ENCODE results near the gene RAB33B.

The RAB33B gene

GRCh38 chr4:139511320-139511719, 57.4 kb downstream of the RAB33B start:
- no peak overlapping the region for H3K56ac ChIP-seq (ENCODE audit: low read length)
- H3K23ac ChIP-seq (ENCODE audit: low read length): no peak overlapping the region
- no CpG with 5 or more reads among the region's 10 CpGs for WGBS (ENCODE audit: extremely low coverage, insufficient coverage, low lambda C conversion rate)
- no peak overlapping the region for H3K4me3 ChIP-seq (ENCODE audit: low read length)
- H4K8ac ChIP-seq (ENCODE audit: low read depth, low read length): no peak overlapping the region
- H2AK5ac ChIP-seq (ENCODE audit: low read length): no peak overlapping the region
- no peaks in the 10 kb centered on the region for H3K79me1 ChIP-seq (ENCODE audit: low read length)
- no peak overlapping the region for H3K4me2 ChIP-seq (ENCODE audit: low read length)
- H3K4ac ChIP-seq (ENCODE audit: low read depth, low read length): no peak overlapping the region
- no peaks in the 10 kb centered on the region for H3K79me2 ChIP-seq (ENCODE audit: control insufficient read depth, insufficient read depth, low read length)
- H4K5ac ChIP-seq (ENCODE audit: low read length): no peak overlapping the region
- no peak overlapping the region for H3K18ac ChIP-seq (ENCODE audit: low read length)
- no peak overlapping the region for H3K9ac ChIP-seq (ENCODE audit: low read length)
- no peaks in the 10 kb centered on the region for H3K4me1 ChIP-seq (ENCODE audit: control insufficient read depth, low read depth, low read length)
- peaks cover 3% of the 10 kb centered on the region for H3K36me3 ChIP-seq (ENCODE audit: control insufficient read depth, insufficient read depth, low read length)
- peak; percentile 24 for DNase-seq
- no peak overlapping the region for H3K27ac ChIP-seq (ENCODE audit: low read depth, low read length)
- H2BK120ac ChIP-seq (ENCODE audit: low read depth, low read length): no peak overlapping the region
- no peak overlapping the region for H2BK15ac ChIP-seq (replicated peaks; ENCODE audit: low read depth)
- no peak overlapping the region for H2BK5ac ChIP-seq (ENCODE audit: low read length)
- H3K27me3 ChIP-seq (ENCODE audit: insufficient read depth, low read length, poor library complexity): no peaks in the 10 kb centered on the region

- Histone ChIP-seq H3K36me3 (ENCODE audit: control insufficient read depth, insufficient read depth, low read length) (peaks cover 6% of the 10 kb centered on the region), H3K79me1 (ENCODE audit: low read length) (no peaks in the 10 kb centered on the region), H2BK15ac (replicated peaks; ENCODE audit: low read depth) (no peak overlapping the region), H2AK5ac (ENCODE audit: low read length) (no peak overlapping the region), H2BK5ac (ENCODE audit: low read length) (no peak overlapping the region), H3K4ac (ENCODE audit: low read depth, low read length) (no peak overlapping the region), H3K4me2 (ENCODE audit: low read length) (no peak overlapping the region), H3K79me2 (ENCODE audit: control insufficient read depth, insufficient read depth, low read length) (no peaks in the 10 kb centered on the region), H4K5ac (ENCODE audit: low read length) (no peak overlapping the region), H3K18ac (ENCODE audit: low read length) (no peak overlapping the region), H3K4me3 (ENCODE audit: low read length) (no peak overlapping the region), H3K9ac (ENCODE audit: low read length) (no peak overlapping the region), H3K56ac (ENCODE audit: low read length) (no peak overlapping the region), H4K8ac (ENCODE audit: low read depth, low read length) (no peak overlapping the region), H3K23ac (ENCODE audit: low read length) (no peak overlapping the region), H3K4me1 (ENCODE audit: control insufficient read depth, low read depth, low read length) (no peaks in the 10 kb centered on the region), H2BK120ac (ENCODE audit: low read depth, low read length) (no peak overlapping the region), H3K27ac (ENCODE audit: low read depth, low read length) (no peak overlapping the region), H3K27me3 (ENCODE audit: insufficient read depth, low read length, poor library complexity) (no peaks in the 10 kb centered on the region)
- peak; percentile 42 for DNase-seq
- no CpG with 5 or more reads among the region's 8 CpGs for WGBS (ENCODE audit: extremely low coverage, insufficient coverage, low lambda C conversion rate)
Measured at GRCh38 chr4:139514382-139515059, 60.6 kb downstream of the RAB33B start.

- Histone ChIP-seq H3K4me2 (ENCODE audit: low read length) (no peak overlapping the region), H3K36me3 (ENCODE audit: control insufficient read depth, insufficient read depth, low read length) (peaks cover 4% of the 10 kb centered on the region), H4K8ac (ENCODE audit: low read depth, low read length) (no peak overlapping the region), H3K9ac (ENCODE audit: low read length) (no peak overlapping the region), H3K27me3 (ENCODE audit: insufficient read depth, low read length, poor library complexity) (no peaks in the 10 kb centered on the region), H4K5ac (ENCODE audit: low read length) (no peak overlapping the region), H3K79me2 (ENCODE audit: control insufficient read depth, insufficient read depth, low read length) (no peaks in the 10 kb centered on the region), H3K4me3 (ENCODE audit: low read length) (no peak overlapping the region), H3K18ac (ENCODE audit: low read length) (no peak overlapping the region), H2AK5ac (ENCODE audit: low read length) (no peak overlapping the region), H3K56ac (ENCODE audit: low read length) (no peak overlapping the region), H3K4ac (ENCODE audit: low read depth, low read length) (no peak overlapping the region), H3K23ac (ENCODE audit: low read length) (no peak overlapping the region), H2BK5ac (ENCODE audit: low read length) (no peak overlapping the region), H3K79me1 (ENCODE audit: low read length) (no peaks in the 10 kb centered on the region), H3K4me1 (ENCODE audit: control insufficient read depth, low read depth, low read length) (no peaks in the 10 kb centered on the region), H2BK15ac (replicated peaks; ENCODE audit: low read depth) (no peak overlapping the region), H3K27ac (ENCODE audit: low read depth, low read length) (no peak overlapping the region), H2BK120ac (ENCODE audit: low read depth, low read length) (no peak overlapping the region)
- WGBS (ENCODE audit: extremely low coverage, insufficient coverage, low lambda C conversion rate): no CpG with 5 or more reads among the region's 4 CpGs
- no peak for DNase-seq
Measured at GRCh38 chr4:139515531-139515958, 61.6 kb downstream of the RAB33B start.

- Histone ChIP-seq H3K4me3 (ENCODE audit: low read length) (no peak overlapping the region), H3K23ac (ENCODE audit: low read length) (no peak overlapping the region), H2BK5ac (ENCODE audit: low read length) (no peak overlapping the region), H3K27ac (ENCODE audit: low read depth, low read length) (no peak overlapping the region), H3K9ac (ENCODE audit: low read length) (no peak overlapping the region), H2BK120ac (ENCODE audit: low read depth, low read length) (no peak overlapping the region), H3K4me1 (ENCODE audit: control insufficient read depth, low read depth, low read length) (no peaks in the 10 kb centered on the region), H2BK15ac (replicated peaks; ENCODE audit: low read depth) (no peak overlapping the region), H3K4me2 (ENCODE audit: low read length) (no peak overlapping the region), H3K79me2 (ENCODE audit: control insufficient read depth, insufficient read depth, low read length) (no peaks in the 10 kb centered on the region), H3K27me3 (ENCODE audit: insufficient read depth, low read length, poor library complexity) (no peaks in the 10 kb centered on the region), H3K79me1 (ENCODE audit: low read length) (no peaks in the 10 kb centered on the region), H4K8ac (ENCODE audit: low read depth, low read length) (no peak overlapping the region), H3K36me3 (ENCODE audit: control insufficient read depth, insufficient read depth, low read length) (peaks cover 2% of the 10 kb centered on the region), H3K18ac (ENCODE audit: low read length) (no peak overlapping the region), H4K5ac (ENCODE audit: low read length) (no peak overlapping the region), H3K56ac (ENCODE audit: low read length) (no peak overlapping the region), H3K4ac (ENCODE audit: low read depth, low read length) (no peak overlapping the region), H2AK5ac (ENCODE audit: low read length) (no peak overlapping the region)
- no peak for DNase-seq
- WGBS (ENCODE audit: extremely low coverage, insufficient coverage, low lambda C conversion rate): no CpG with 5 or more reads among the region's 4 CpGs
Measured at GRCh38 chr4:139521754-139522401, 68.0 kb downstream of the RAB33B start.

- Histone ChIP-seq H4K8ac (ENCODE audit: low read depth, low read length) (no peak overlapping the region), H3K9ac (ENCODE audit: low read length) (no peak overlapping the region), H3K27me3 (ENCODE audit: insufficient read depth, low read length, poor library complexity) (no peaks in the 10 kb centered on the region), H4K5ac (ENCODE audit: low read length) (no peak overlapping the region), H3K56ac (ENCODE audit: low read length) (no peak overlapping the region), H3K4ac (ENCODE audit: low read depth, low read length) (no peak overlapping the region), H2BK120ac (ENCODE audit: low read depth, low read length) (no peak overlapping the region), H3K4me2 (ENCODE audit: low read length) (no peak overlapping the region), H2BK5ac (ENCODE audit: low read length) (no peak overlapping the region), H2BK15ac (replicated peaks; ENCODE audit: low read depth) (no peak overlapping the region), H3K27ac (ENCODE audit: low read depth, low read length) (no peak overlapping the region), H3K23ac (ENCODE audit: low read length) (no peak overlapping the region), H2AK5ac (ENCODE audit: low read length) (no peak overlapping the region), H3K79me1 (ENCODE audit: low read length) (no peaks in the 10 kb centered on the region), H3K4me3 (ENCODE audit: low read length) (no peak overlapping the region), H3K79me2 (ENCODE audit: control insufficient read depth, insufficient read depth, low read length) (no peaks in the 10 kb centered on the region), H3K18ac (ENCODE audit: low read length) (no peak overlapping the region), H3K4me1 (ENCODE audit: control insufficient read depth, low read depth, low read length) (no peaks in the 10 kb centered on the region), H3K36me3 (ENCODE audit: control insufficient read depth, insufficient read depth, low read length) (peaks cover 2% of the 10 kb centered on the region)
- no CpG with 5 or more reads among the region's 4 CpGs for WGBS (ENCODE audit: extremely low coverage, insufficient coverage, low lambda C conversion rate)
- peak; percentile 33 for DNase-seq
Measured at GRCh38 chr4:139522457-139522856, 68.5 kb downstream of the RAB33B start.

Measured in mesendoderm (in vitro differentiated cells).